Hepatocyte (in vitro differentiated cells): ENCODE data around the gene GSS.

Experiments
- EZH2 ChIP-seq: fragments of 200-600 bp; sonication (generic); IDR thresholded peaks from 2 replicates; pipeline ENCODE4 v1.6.1; 2016; ENCODE audit warnings: antibody characterized with exemption, mild to moderate bottlenecking, borderline replicate concordance
- TF ChIP-seq, protein P1 (sequence below): fragments of 200-600 bp; sonication (generic); IDR thresholded peaks from 2 replicates; pipeline ENCODE4 v1.5.1; 2016; ENCODE audit warnings: antibody characterized with exemption, mild to moderate bottlenecking; ENCODE audit not compliant: poor library complexity

DNA sequence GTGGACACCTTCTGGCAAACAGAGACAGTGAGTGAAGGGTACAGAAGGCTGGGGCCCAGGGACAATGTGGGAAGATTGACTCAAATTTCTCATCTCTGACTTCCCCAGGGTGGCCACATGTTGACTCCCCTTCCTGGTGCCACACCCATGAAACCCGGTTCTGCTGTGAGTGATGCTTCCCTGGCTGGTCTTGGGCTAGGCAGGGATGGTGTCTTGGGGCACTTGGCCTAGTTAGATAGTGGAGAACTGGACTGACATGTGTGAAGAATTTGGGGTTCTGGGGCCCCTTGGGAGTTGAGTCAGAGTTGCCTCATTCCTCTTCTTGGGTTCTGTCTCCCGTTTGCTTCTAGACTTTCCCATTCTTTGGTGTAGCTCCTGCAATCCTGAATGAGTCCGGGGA is 34.2 kb downstream of the GSS start:
- TF ChIP-seq EZH2 = no peak
- TF ChIP-seq, protein P1, sequence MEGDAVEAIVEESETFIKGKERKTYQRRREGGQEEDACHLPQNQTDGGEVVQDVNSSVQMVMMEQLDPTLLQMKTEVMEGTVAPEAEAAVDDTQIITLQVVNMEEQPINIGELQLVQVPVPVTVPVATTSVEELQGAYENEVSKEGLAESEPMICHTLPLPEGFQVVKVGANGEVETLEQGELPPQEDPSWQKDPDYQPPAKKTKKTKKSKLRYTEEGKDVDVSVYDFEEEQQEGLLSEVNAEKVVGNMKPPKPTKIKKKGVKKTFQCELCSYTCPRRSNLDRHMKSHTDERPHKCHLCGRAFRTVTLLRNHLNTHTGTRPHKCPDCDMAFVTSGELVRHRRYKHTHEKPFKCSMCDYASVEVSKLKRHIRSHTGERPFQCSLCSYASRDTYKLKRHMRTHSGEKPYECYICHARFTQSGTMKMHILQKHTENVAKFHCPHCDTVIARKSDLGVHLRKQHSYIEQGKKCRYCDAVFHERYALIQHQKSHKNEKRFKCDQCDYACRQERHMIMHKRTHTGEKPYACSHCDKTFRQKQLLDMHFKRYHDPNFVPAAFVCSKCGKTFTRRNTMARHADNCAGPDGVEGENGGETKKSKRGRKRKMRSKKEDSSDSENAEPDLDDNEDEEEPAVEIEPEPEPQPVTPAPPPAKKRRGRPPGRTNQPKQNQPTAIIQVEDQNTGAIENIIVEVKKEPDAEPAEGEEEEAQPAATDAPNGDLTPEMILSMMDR = no peak
